EL (cell line): ENCODE results near the gene IMP4.
"Not testable (repeated sequence)": the region's sequence is repeated elsewhere in the genome, so short reads cannot be mapped to it uniquely, and the experiment has no call there.

ENCODE experiments used
- DNase-seq: peaks from one replicate; pipeline ENCODE4 v3.0.0-alpha.2; 2016

The IMP4 gene

GRCh38 chr2:130342533-130343275, at the start of gene IMP4:
IMP4 (plus strand) TSS chr2:130342897; CDS start chr2:130342933, 36 bp downstream.
- DNase-seq, result peak; percentile 99

GRCh38 chr2:130300258-130300969, 42.3 kb upstream of the IMP4 start:
- no peak for DNase-seq

- no peak for DNase-seq
These were observed 41.7 kb upstream of the IMP4 start for GRCh38 chr2:130300970-130301348.

- no peak for DNase-seq
These were observed 40.4 kb upstream of the IMP4 start for GRCh38 chr2:130302164-130302886.

- DNase-seq, result no peak
These were observed 39.5 kb upstream of the IMP4 start for GRCh38 chr2:130303169-130303568.

GRCh38 chr2:130304726-130305125, 38.0 kb upstream of the IMP4 start:
- no peak for DNase-seq

- no peak for DNase-seq
These were observed 34.8 kb upstream of the IMP4 start for GRCh38 chr2:130307850-130308249.

- DNase-seq, result no peak
These were observed 31.8 kb upstream of the IMP4 start for GRCh38 chr2:130310881-130311280.

GRCh38 chr2:130313812-130314334, 28.8 kb upstream of the IMP4 start:
- no peak for DNase-seq

GRCh38 chr2:130314377-130314776, 28.3 kb upstream of the IMP4 start:
- DNase-seq, result no peak

GRCh38 chr2:130316596-130316995, 26.1 kb upstream of the IMP4 start:
- DNase-seq, result no peak

- no peak for DNase-seq
These were observed 23.8 kb upstream of the IMP4 start for GRCh38 chr2:130318906-130319305.

- DNase-seq, result no peak
These were observed 23.2 kb upstream of the IMP4 start for GRCh38 chr2:130319536-130319935.

GRCh38 chr2:130327703-130328527, 14.8 kb upstream of the IMP4 start:
- DNase-seq, result peak; percentile 73

- no peak for DNase-seq
These were observed 14.0 kb upstream of the IMP4 start for GRCh38 chr2:130328710-130329109.

GRCh38 chr2:130332271-130333073, 10.2 kb upstream of the IMP4 start:
- DNase-seq, result peak; percentile 76

- not testable (repeated sequence) for DNase-seq
These were observed 9.4 kb upstream of the IMP4 start for GRCh38 chr2:130333253-130333652.

GRCh38 chr2:130334026-130334425, 8.7 kb upstream of the IMP4 start:
- DNase-seq, result no peak

GRCh38 chr2:130335226-130335625, 7.5 kb upstream of the IMP4 start:
- no peak for DNase-seq

GRCh38 chr2:130336150-130336876, 6.4 kb upstream of the IMP4 start:
- DNase-seq, result no peak
